HG03558 (cell line): ENCODE results near the gene NECAP2.

Experiments
- ATAC-seq: cut with Tn5 transposase; IDR thresholded peaks from one replicate; pipeline ENCODE4 v1.9.1; 2021; ENCODE audit warnings: moderate number of reproducible peaks; ENCODE audit not compliant: unreplicated experiment; ENCODE audit errors: extremely low read depth

Gene NECAP2

GRCh38 chr1:16425125-16426025 lies 15.1 kb upstream of the NECAP2 start:
- ATAC-seq = no peak

- no peak for ATAC-seq
Observed at GRCh38 chr1:16430606-16431005, 9.9 kb upstream of the NECAP2 start.

GRCh38 chr1:16433030-16433429 lies 7.5 kb upstream of the NECAP2 start:
- no peak for ATAC-seq

- no peak for ATAC-seq
Observed at GRCh38 chr1:16434007-16434406, 6.5 kb upstream of the NECAP2 start.

- ATAC-seq = no peak
Observed at GRCh38 chr1:16434501-16434900, 6.0 kb upstream of the NECAP2 start.

GRCh38 chr1:16436946-16437474 lies 3.5 kb upstream of the NECAP2 start, which contains the start of gene SPATA21:
Gene SPATA21 (minus strand): TSS chr1:16437424. CDS start chr1:16431371, 6,053 bp downstream.
- no peak for ATAC-seq

- ATAC-seq = no peak
Observed at GRCh38 chr1:16438516-16438915, 2.0 kb upstream of the NECAP2 start.

GRCh38 chr1:16438924-16439323 lies 1.6 kb upstream of the NECAP2 start:
- ATAC-seq = no peak

GRCh38 chr1:16440131-16440469 lies 424 bp upstream of the NECAP2 start:
- ATAC-seq = no peak

GRCh38 chr1:16441282-16441665 lies 750 bp downstream of the NECAP2 start:
- no peak for ATAC-seq

GRCh38 chr1:16442265-16442664 lies 1.7 kb downstream of the NECAP2 start:
- no peak for ATAC-seq

- no peak for ATAC-seq
Observed at GRCh38 chr1:16442941-16443340, 2.4 kb downstream of the NECAP2 start.

GRCh38 chr1:16443975-16444770 lies 3.6 kb downstream of the NECAP2 start:
- no peak for ATAC-seq

GRCh38 chr1:16445052-16445451 lies 4.5 kb downstream of the NECAP2 start:
- no peak for ATAC-seq

- ATAC-seq = no peak
Observed at GRCh38 chr1:16446116-16446515, 5.6 kb downstream of the NECAP2 start.

GRCh38 chr1:16447641-16448040 lies 7.1 kb downstream of the NECAP2 start:
- ATAC-seq = no peak

GRCh38 chr1:16449065-16449464 lies 8.5 kb downstream of the NECAP2 start:
- ATAC-seq = no peak

GRCh38 chr1:16449666-16450065 lies 9.1 kb downstream of the NECAP2 start:
- no peak for ATAC-seq

- ATAC-seq = no peak
Observed at GRCh38 chr1:16450863-16451481, 10.4 kb downstream of the NECAP2 start.

GRCh38 chr1:16451841-16452528 lies 11.5 kb downstream of the NECAP2 start:
- ATAC-seq = no peak
